COLO829 (cell line): ENCODE results near the gene CCDC18.

Experiments
- DNase-seq: peaks from one replicate; pipeline ENCODE4 v3.0.0; 2012; ENCODE audit warnings: low spot score

The CCDC18 gene

DNA sequence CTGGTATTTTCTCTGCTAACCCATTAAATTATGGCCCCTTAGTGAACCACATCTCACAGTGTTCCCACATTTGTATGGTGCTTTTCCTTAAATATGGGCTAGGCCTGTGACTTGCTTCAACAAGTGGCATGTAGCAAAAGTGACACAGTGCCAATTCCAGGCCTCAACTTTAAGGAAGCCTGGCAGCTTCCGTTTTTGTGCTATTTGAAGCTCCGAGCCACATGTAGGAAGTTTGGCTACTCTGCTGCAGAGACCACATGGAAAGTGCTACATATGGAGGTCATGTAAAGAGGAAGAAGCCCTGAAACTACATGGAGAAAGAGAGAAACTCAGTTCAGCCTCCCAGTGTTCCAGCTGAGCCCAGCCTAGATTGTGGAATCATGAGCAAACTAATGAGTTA lies 136.7 kb downstream of the CCDC18 start:
- DNase-seq: no peak

DNA sequence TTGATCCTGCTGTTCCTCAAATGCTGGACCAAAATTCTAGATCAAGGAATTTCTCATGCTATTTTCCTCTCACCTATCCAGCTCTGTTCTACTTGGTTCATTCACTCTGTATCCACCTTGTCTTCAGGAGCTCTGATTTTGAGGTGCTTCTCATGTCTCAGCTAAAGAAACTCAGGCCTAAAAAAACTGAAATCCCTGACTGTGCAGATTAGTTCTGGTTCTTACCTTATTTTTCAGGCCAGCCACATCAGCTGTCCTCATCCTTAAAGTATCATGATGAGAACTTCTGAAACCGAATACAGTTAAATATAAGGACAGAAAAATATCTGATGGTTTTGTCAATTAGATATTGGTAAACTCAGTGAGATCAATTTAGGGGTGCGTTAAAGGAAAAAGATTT lies 137.4 kb downstream of the CCDC18 start:
- no peak for DNase-seq

DNA sequence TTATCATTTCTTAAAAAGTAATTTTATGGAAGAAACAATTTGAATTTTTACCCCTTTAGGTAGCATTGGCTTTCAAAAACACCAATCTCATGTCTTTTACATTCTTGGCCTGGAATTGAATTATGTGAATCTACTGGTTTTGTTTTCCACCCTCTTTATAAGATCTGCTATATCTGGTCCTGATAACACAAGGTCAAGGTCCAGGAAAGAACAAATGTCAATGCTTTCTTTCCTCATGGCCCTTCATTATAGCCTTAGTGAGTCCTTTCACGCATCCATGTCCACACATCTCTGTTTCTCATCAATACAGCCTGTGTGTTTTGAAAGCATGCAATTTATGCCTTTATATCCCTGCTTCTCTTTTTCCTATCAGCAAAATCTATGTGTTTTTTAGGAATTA lies 141.2 kb downstream of the CCDC18 start:
- no peak for DNase-seq

DNA sequence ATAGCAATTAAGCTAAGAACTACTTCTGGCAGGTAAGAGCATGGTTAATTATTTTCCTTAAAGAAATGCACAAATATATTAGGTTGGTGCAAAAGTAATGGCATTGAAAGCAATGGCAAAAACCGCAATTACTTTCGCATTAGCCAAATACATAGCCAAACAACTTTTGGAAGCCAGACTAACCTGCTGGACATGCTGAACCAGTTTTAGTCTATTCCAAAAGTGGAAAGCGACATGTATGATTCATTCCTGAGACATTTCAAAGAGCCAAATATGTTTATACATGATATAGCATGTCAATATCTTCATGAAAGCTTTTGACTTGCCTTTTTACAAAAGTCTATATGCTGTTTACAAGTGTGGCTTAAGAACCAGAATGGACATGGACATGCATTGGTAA lies 141.8 kb downstream of the CCDC18 start:
- no peak for DNase-seq

DNA sequence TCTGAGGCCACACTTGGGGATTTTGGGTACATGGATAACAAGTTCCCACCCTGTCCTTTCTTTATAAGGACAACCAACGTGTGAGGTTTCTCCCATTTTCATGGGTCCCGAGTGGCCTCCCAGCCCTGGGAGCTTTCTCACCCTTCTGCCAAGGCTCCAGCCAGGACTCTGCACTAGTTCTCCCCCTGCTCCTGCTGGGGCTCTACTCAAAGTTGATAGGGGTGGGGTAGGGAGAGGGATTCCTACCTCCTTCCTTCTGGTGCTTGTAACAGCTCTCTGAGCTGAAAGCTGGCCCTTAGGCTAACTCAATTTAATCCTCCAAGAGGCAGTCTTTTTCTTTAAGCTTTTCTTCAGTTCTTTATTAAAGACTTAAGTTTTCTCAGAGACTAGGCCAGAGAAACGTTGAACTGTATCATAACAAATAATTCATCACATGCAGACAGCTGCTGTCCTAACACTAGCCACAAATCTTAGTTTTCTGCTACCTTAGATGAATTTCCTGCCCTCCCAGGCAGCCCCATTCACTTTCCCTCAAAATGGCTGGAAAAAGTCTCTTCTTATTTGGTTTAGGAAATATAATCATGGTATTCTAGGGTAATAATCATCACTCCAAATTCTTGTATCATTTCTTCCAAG lies 142.8 kb downstream of the CCDC18 start:
- DNase-seq: no peak

DNA sequence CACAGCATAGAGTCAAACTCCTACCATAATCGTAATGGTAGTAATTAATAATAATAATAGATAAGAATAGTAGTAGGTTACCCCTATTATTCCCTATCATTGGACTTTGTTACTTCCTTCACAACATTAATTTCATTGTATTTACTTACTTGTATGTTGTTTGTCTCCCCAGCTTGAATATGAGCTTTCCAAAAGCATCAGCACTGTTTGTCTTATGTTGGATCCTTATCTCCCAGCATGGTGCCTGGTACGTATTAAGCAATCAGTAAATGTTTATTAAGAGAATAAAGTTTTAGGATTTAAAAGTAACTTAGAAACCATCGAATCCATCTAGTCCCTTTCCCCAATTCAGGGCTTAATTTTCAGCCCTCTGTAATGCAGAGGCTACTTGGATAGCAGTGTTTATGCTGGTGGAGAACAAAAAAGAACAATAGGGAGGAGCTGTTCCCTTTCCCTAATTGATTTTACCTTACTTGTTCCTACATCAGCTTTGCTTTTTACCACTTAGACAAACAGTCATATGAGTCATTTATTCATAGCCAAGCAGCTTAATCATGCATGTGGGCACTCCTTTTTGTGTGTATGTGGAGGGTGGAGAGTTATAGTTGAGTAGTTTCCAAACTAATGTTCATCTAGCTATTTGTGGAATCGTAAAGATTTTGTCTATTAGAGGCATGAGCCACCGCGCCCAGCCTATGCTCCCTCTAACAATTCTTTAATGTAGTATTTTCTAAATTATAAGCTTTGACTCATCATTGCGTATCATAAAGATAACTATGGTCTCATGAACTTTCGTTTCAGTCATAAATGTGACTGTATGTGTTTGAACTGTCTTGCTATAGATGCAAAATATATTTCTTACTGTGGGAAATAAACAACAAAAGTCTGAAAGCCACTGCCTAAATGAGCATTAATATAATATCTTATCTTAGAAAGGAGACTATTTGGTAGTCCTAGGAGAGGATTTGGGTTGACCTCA lies 144.3 kb downstream of the CCDC18 start:
- DNase-seq: no peak
